Tibial nerve (tissue), 4 donors: Measurements from ENCODE around the gene TRIM40. TPM values are rescaled to one million over a fixed set of nuclear protein-coding genes. Genes with fewer than 3 reads are reported as not detected.

ENCODE experiments used
- DNase-seq, 2 donors: peaks; one replicate each; pipeline ENCODE4 v3.0.0-alpha.2; 2019; ENCODE audit warnings: low spot score in 2 of 2
- H3K27ac ChIP-seq, 4 donors: fragments of 200-600 bp; sonication (generic) in 3 of 4; one replicate each; pipeline ENCODE4 v1.5.1; 2017 to 2019; ENCODE audit warnings: mild to moderate bottlenecking in 1 of 4
- H3K27me3 ChIP-seq, 2 donors: fragments of 200-600 bp; sonication (generic) in 1 of 2; one replicate each; pipeline versions ENCODE4 v1.5.1 to v1.6.0; 2017 to 2019
- H3K36me3 ChIP-seq, 3 donors: fragments of 200-600 bp; sonication (generic); one replicate each; pipeline ENCODE4 v1.5.1; 2018 to 2019
- H3K4me1 ChIP-seq, 4 donors: fragments of 200-600 bp; sonication (generic) in 3 of 4; one replicate each; pipeline ENCODE4 v1.5.1; 2017 to 2019
- H3K4me3 ChIP-seq, 4 donors: fragments of 200-600 bp; sonication (generic) in 3 of 4; one replicate each; pipeline ENCODE4 v1.5.1; 2017 to 2019; ENCODE audit warnings: mild to moderate bottlenecking in 1 of 4, moderate library complexity in 1 of 4
- H3K9me3 ChIP-seq, 4 donors: fragments of 200-600 bp; sonication (generic) in 3 of 4; one replicate each; pipeline ENCODE4 v1.5.1; 2017 to 2019
- CTCF ChIP-seq, 5 experiments: fragments of 200-600 bp in 3 of 5; fragments of 450-650 bp in 2 of 5; sonication (generic) in 3 of 5; IDR thresholded peaks; one replicate each; pipeline ENCODE4 v1.5.1; 2016 to 2019; ENCODE audit warnings: antibody characterized with exemption in 5 of 5, mild to moderate bottlenecking in 3 of 5, moderate library complexity in 2 of 5
- EP300 ChIP-seq, 2 donors: sonication (generic); formaldehyde crosslinking; IDR thresholded peaks; one replicate each; pipeline ENCODE4 v1.6.1; 2017; ENCODE audit warnings: antibody characterized with exemption in 2 of 2, mild to moderate bottlenecking in 1 of 2
- POLR2A ChIP-seq, 2 donors: fragments of 450-650 bp; IDR thresholded peaks; one replicate each; pipeline ENCODE4 v1.6.1; 2017; ENCODE audit warnings: antibody characterized with exemption in 2 of 2, mild to moderate bottlenecking in 2 of 2, moderate library complexity in 2 of 2
- WGBS, 2 donors: methylation state at CpG; one replicate each; pipeline ENCODE4 v1.1.5; 2018; 5-methylcytosine and 5-hydroxymethylcytosine counted together
- total RNA-seq, 4 donors: library from RNA; depleted of rRNA; stranded (reverse); fragments of >200 nt; gene quantifications; one replicate each; pipeline ENCODE4 v1.1.0, GENCODE V29; 2016

TRIM40 gene
- total RNA-seq, 4 donors from 2014 or later = not detected

GRCh38 chr6:30167101-30167500 lies 31.2 kb downstream of the TRIM40 start:
- TF ChIP-seq EP300 (IDR thresholded peaks at IDR 0.05) (no peak), POLR2A (IDR thresholded peaks at IDR 0.05) (no peak), CTCF (IDR thresholded peaks at IDR 0.05) (no peak)
- DNase-seq = no peak

GRCh38 chr6:30168741-30169140 lies 32.8 kb downstream of the TRIM40 start:
- 66 to 68% methylated on average over 1 of the region's 1 CpG for WGBS, 2 donors
- peaks cover 0 to 63% of the 10 kb centered on the region in 2 donors for H3K27me3 ChIP-seq
- H3K9me3 ChIP-seq = no peaks in the 10 kb centered on the region

More at GRCh38 chr6:30167101-30167500, 31.2 kb downstream of the TRIM40 start:
- peaks cover 0 to 50% of the 10 kb centered on the region in 2 donors for H3K27me3 ChIP-seq
- no peak overlapping the region for H3K27ac ChIP-seq
- H3K4me3 ChIP-seq = no peak overlapping the region
- no peaks in the 10 kb centered on the region for H3K36me3 ChIP-seq
- no peaks in the 10 kb centered on the region for H3K9me3 ChIP-seq
- WGBS, 2 donors = 71 to 82% methylated on average over 6 of the region's 6 CpGs
- peaks cover 0 to 11% (median 0%) of the 10 kb centered on the region in 4 donors for H3K4me1 ChIP-seq

GRCh38 chr6:30169658-30170614 lies 34.0 kb downstream of the TRIM40 start:
- WGBS, 2 donors = 25 to 35% methylated on average over 7 of the region's 7 CpGs
- peak; percentile 45 to 72 (median 62) for TF ChIP-seq CTCF (IDR thresholded peaks at IDR 0.05)
- no peak for TF ChIP-seq EP300 (IDR thresholded peaks at IDR 0.05)
- H3K4me1 ChIP-seq = peaks cover 0 to 12% (median 0%) of the 10 kb centered on the region in 4 donors
- no peak overlapping the region for H3K4me3 ChIP-seq
- H3K27ac ChIP-seq = no peak overlapping the region
- no peaks in the 10 kb centered on the region for H3K36me3 ChIP-seq
- no peaks in the 10 kb centered on the region for H3K9me3 ChIP-seq
- peaks cover 0 to 73% of the 10 kb centered on the region in 2 donors for H3K27me3 ChIP-seq
- no peak for DNase-seq

More at GRCh38 chr6:30168741-30169140, 32.8 kb downstream of the TRIM40 start:
- Histone ChIP-seq H3K4me1 (peaks cover 0 to 12% (median 0%) of the 10 kb centered on the region in 4 donors), H3K36me3 (no peaks in the 10 kb centered on the region), H3K27ac (no peak overlapping the region), H3K4me3 (no peak overlapping the region)
- TF ChIP-seq EP300 (IDR thresholded peaks at IDR 0.05) (no peak), POLR2A (IDR thresholded peaks at IDR 0.05) (no peak), CTCF (IDR thresholded peaks at IDR 0.05) (no peak)
- DNase-seq = no peak

- WGBS, 2 donors = 3 to 6% methylated on average over 60 to 61 of the region's 62 CpGs
- peaks cover 0 to 88% of the 10 kb centered on the region in 2 donors for H3K27me3 ChIP-seq
- H3K4me3 ChIP-seq = no peak overlapping the region
- TF ChIP-seq POLR2A (IDR thresholded peaks at IDR 0.05) = no peak
- no peak for TF ChIP-seq EP300 (IDR thresholded peaks at IDR 0.05)
- no peak for TF ChIP-seq CTCF (IDR thresholded peaks at IDR 0.05)
- no peak for DNase-seq
- H3K4me1 ChIP-seq = peaks cover 0 to 12% (median 0%) of the 10 kb centered on the region in 4 donors
- no peaks in the 10 kb centered on the region for H3K9me3 ChIP-seq
- H3K27ac ChIP-seq = no peak overlapping the region
- no peaks in the 10 kb centered on the region for H3K36me3 ChIP-seq
These were observed 35.9 kb downstream of the TRIM40 start for GRCh38 chr6:30171677-30172471.
